ENCODE data around the gene UPP2.
A peak's percentile ranks its signal among the peaks of the same experiment; 100 is the strongest.

UPP2 gene

DNA sequence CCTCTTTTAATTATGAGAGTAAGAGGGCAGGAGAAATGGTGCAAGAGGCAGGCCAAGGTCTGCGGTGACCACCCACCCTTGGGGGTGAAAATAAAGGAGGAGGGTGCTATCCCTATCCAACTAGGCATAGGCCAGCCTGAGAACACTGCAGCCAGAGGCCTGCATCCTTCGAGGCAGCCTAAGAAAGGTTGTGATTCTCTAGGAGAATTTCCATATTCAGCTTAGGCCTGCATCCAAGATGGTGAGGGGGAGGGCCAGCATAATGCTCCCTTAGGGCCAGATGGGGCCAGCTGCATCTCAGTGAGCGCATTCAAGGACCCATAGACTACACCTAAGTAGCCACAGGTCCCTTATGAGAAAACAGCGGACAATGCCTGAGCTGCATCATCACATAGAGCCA is 3.5 kb upstream of the UPP2 start:
- H3K23ac ChIP-seq (ENCODE audit: low read length) = no peak overlapping the region
- no peak overlapping the region for H2AK5ac ChIP-seq (ENCODE audit: low read length)
- no peak overlapping the region for H3K4ac ChIP-seq (ENCODE audit: low read depth, low read length)
- no peaks in the 10 kb centered on the region for H3K36me3 ChIP-seq (ENCODE audit: control insufficient read depth, insufficient read depth, low read length)
- no peak overlapping the region for H2BK15ac ChIP-seq (replicated peaks; ENCODE audit: low read depth)
- no peak overlapping the region for H2BK120ac ChIP-seq (ENCODE audit: low read depth, low read length)
- no peaks in the 10 kb centered on the region for H3K79me2 ChIP-seq (ENCODE audit: control insufficient read depth, insufficient read depth, low read length)
- no peak overlapping the region for H3K4me2 ChIP-seq (ENCODE audit: low read length)
- no CpG with 5 or more reads among the region's 4 CpGs for WGBS (ENCODE audit: extremely low coverage, insufficient coverage, low lambda C conversion rate)
- H3K79me1 ChIP-seq (ENCODE audit: low read length) = no peaks in the 10 kb centered on the region
- no peak overlapping the region for H2BK5ac ChIP-seq (ENCODE audit: low read length)
- H3K9ac ChIP-seq (ENCODE audit: low read length) = no peak overlapping the region
- H3K56ac ChIP-seq (ENCODE audit: low read length) = no peak overlapping the region
- no peak overlapping the region for H4K5ac ChIP-seq (ENCODE audit: low read length)
- no peak overlapping the region for H3K4me3 ChIP-seq (ENCODE audit: low read length)
- H3K27me3 ChIP-seq (ENCODE audit: insufficient read depth, low read length, poor library complexity) = no peaks in the 10 kb centered on the region
- H3K18ac ChIP-seq (ENCODE audit: low read length) = no peak overlapping the region
- no peak overlapping the region for H4K8ac ChIP-seq (ENCODE audit: low read depth, low read length)
- DNase-seq = no peak
- no peak overlapping the region for H3K27ac ChIP-seq (ENCODE audit: low read depth, low read length)
- H3K4me1 ChIP-seq (ENCODE audit: control insufficient read depth, low read depth, low read length) = no peaks in the 10 kb centered on the region

DNA sequence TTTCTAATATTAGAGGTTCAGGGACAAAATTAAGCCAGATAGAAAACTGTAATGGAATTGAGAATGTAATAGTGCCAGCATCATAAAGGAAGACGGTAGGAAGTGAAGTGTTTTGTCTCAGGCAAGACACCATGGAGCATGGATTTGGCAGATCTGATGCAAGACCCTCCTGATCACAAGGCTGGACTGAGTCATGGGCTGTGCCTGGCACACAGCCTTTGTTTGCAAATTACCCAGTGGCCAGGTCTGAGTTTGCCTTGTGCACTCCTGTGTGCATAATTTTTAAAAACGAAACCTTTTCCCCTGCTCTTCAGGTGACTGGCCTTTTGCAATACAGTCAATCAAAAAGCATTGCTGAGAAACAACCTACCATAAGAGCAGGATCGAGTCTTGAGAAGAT is 2.0 kb upstream of the UPP2 start:
- Histone ChIP-seq H2BK15ac (replicated peaks; ENCODE audit: low read depth) (no peak overlapping the region), H3K9ac (ENCODE audit: low read length) (no peak overlapping the region), H3K18ac (ENCODE audit: low read length) (no peak overlapping the region), H3K27ac (ENCODE audit: low read depth, low read length) (no peak overlapping the region), H3K4ac (ENCODE audit: low read depth, low read length) (no peak overlapping the region), H3K36me3 (ENCODE audit: control insufficient read depth, insufficient read depth, low read length) (no peaks in the 10 kb centered on the region), H3K4me1 (ENCODE audit: control insufficient read depth, low read depth, low read length) (no peaks in the 10 kb centered on the region), H3K4me2 (ENCODE audit: low read length) (no peak overlapping the region), H2BK120ac (ENCODE audit: low read depth, low read length) (no peak overlapping the region), H3K4me3 (ENCODE audit: low read length) (no peak overlapping the region), H2BK5ac (ENCODE audit: low read length) (no peak overlapping the region), H3K79me2 (ENCODE audit: control insufficient read depth, insufficient read depth, low read length) (no peaks in the 10 kb centered on the region), H2AK5ac (ENCODE audit: low read length) (no peak overlapping the region), H3K27me3 (ENCODE audit: insufficient read depth, low read length, poor library complexity) (no peaks in the 10 kb centered on the region), H3K56ac (ENCODE audit: low read length) (no peak overlapping the region), H4K5ac (ENCODE audit: low read length) (no peak overlapping the region), H4K8ac (ENCODE audit: low read depth, low read length) (no peak overlapping the region), H3K79me1 (ENCODE audit: low read length) (no peaks in the 10 kb centered on the region), H3K23ac (ENCODE audit: low read length) (no peak overlapping the region)
- peak; percentile 3 for DNase-seq
- no CpG with 5 or more reads among the region's 3 CpGs for WGBS (ENCODE audit: extremely low coverage, insufficient coverage, low lambda C conversion rate)

DNA sequence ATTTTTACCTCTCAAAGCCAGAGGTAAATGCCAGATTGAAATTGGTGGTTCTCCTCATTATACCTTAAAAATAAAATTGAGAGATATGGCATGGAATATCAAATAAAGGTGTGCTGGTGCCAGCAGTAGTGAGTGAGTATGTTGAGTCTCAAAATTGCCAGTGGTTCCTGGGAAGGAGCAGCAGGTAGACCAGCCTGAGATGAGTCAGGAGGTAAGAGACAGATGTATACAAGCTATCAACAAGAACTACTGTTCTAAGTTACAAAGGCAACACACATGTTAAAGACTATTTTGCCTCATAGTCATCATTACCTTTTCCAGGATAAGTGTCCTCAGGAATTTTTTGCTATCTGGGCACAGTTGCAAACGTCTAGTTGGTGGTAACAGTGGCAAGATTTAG is 1.3 kb upstream of the UPP2 start:
- no peaks in the 10 kb centered on the region for H3K79me2 ChIP-seq (ENCODE audit: control insufficient read depth, insufficient read depth, low read length)
- no peak overlapping the region for H3K23ac ChIP-seq (ENCODE audit: low read length)
- no peak overlapping the region for H2AK5ac ChIP-seq (ENCODE audit: low read length)
- no CpG with 5 or more reads among the region's 1 CpG for WGBS (ENCODE audit: extremely low coverage, insufficient coverage, low lambda C conversion rate)
- H3K4me1 ChIP-seq (ENCODE audit: control insufficient read depth, low read depth, low read length) = no peaks in the 10 kb centered on the region
- H4K5ac ChIP-seq (ENCODE audit: low read length) = no peak overlapping the region
- H3K27me3 ChIP-seq (ENCODE audit: insufficient read depth, low read length, poor library complexity) = no peaks in the 10 kb centered on the region
- H3K36me3 ChIP-seq (ENCODE audit: control insufficient read depth, insufficient read depth, low read length) = no peaks in the 10 kb centered on the region
- no peak overlapping the region for H2BK15ac ChIP-seq (replicated peaks; ENCODE audit: low read depth)
- H2BK5ac ChIP-seq (ENCODE audit: low read length) = no peak overlapping the region
- no peak overlapping the region for H3K18ac ChIP-seq (ENCODE audit: low read length)
- no peaks in the 10 kb centered on the region for H3K79me1 ChIP-seq (ENCODE audit: low read length)
- no peak overlapping the region for H3K9ac ChIP-seq (ENCODE audit: low read length)
- no peak overlapping the region for H3K56ac ChIP-seq (ENCODE audit: low read length)
- DNase-seq = no peak
- H2BK120ac ChIP-seq (ENCODE audit: low read depth, low read length) = no peak overlapping the region
- no peak overlapping the region for H3K4me2 ChIP-seq (ENCODE audit: low read length)
- no peak overlapping the region for H3K4me3 ChIP-seq (ENCODE audit: low read length)
- no peak overlapping the region for H4K8ac ChIP-seq (ENCODE audit: low read depth, low read length)
- no peak overlapping the region for H3K4ac ChIP-seq (ENCODE audit: low read depth, low read length)
- H3K27ac ChIP-seq (ENCODE audit: low read depth, low read length) = no peak overlapping the region

DNA sequence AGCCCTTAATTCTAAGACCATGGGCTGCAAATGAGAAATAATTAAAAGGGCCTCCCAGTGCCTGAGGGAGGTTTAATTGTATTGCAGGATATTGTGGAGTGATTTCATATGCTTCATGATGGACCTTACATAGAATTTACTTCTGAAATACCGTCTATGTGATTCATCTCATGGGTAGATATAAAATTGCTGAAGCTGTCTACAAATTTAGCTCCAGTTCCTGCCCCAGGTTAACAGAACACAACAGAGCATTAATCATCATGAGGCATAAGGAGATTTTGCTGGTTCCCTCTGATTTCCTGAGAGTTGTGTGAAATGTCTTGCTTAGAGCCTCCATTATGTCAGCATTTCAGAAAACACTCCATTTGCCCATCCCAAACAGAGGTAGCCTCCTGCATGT is 770 bp downstream of the UPP2 start:
- WGBS (ENCODE audit: extremely low coverage, insufficient coverage, low lambda C conversion rate) = no CpG with 5 or more reads among the region's 1 CpG
- no peak for DNase-seq
- Histone ChIP-seq H3K36me3 (ENCODE audit: control insufficient read depth, insufficient read depth, low read length) (no peaks in the 10 kb centered on the region), H3K56ac (ENCODE audit: low read length) (no peak overlapping the region), H4K5ac (ENCODE audit: low read length) (no peak overlapping the region), H3K79me1 (ENCODE audit: low read length) (no peaks in the 10 kb centered on the region), H3K79me2 (ENCODE audit: control insufficient read depth, insufficient read depth, low read length) (no peaks in the 10 kb centered on the region), H3K18ac (ENCODE audit: low read length) (no peak overlapping the region), H2BK5ac (ENCODE audit: low read length) (no peak overlapping the region), H4K8ac (ENCODE audit: low read depth, low read length) (no peak overlapping the region), H3K4me3 (ENCODE audit: low read length) (no peak overlapping the region), H3K27me3 (ENCODE audit: insufficient read depth, low read length, poor library complexity) (no peaks in the 10 kb centered on the region), H3K23ac (ENCODE audit: low read length) (no peak overlapping the region), H2BK120ac (ENCODE audit: low read depth, low read length) (no peak overlapping the region), H2BK15ac (replicated peaks; ENCODE audit: low read depth) (no peak overlapping the region), H3K4me2 (ENCODE audit: low read length) (no peak overlapping the region), H3K4ac (ENCODE audit: low read depth, low read length) (no peak overlapping the region), H3K27ac (ENCODE audit: low read depth, low read length) (no peak overlapping the region), H3K4me1 (ENCODE audit: control insufficient read depth, low read depth, low read length) (no peaks in the 10 kb centered on the region), H2AK5ac (ENCODE audit: low read length) (no peak overlapping the region), H3K9ac (ENCODE audit: low read length) (no peak overlapping the region)

DNA sequence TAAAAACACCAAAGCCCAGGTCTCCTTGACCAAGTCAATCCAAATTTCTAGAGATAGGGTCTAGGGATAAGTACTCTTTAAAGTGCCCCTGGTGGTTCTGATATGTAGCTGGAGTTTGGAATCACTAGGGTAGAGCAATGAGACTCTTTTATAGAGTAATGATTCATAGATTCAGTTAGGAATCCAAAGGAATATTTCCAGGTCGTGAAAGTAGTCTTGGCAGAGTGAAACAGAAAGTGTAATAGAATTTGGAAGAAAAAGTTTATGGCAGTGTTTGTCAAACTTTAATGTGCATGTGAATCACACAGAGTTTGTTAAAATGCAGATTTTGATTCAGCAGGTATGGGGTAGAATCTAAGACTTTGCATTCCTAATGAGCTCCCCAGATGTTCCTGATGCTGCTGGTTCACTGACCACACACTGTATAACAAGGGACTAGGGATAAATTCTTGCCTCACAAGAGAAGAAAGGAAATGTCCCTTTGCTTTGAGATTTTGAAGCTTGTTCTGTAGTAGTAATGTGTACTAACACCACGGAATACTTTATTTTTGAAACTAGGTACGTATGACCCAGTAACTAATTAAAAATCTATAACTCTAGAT is 1.8 kb downstream of the UPP2 start:
- H3K4me2 ChIP-seq (ENCODE audit: low read length) = no peak overlapping the region

DNA sequence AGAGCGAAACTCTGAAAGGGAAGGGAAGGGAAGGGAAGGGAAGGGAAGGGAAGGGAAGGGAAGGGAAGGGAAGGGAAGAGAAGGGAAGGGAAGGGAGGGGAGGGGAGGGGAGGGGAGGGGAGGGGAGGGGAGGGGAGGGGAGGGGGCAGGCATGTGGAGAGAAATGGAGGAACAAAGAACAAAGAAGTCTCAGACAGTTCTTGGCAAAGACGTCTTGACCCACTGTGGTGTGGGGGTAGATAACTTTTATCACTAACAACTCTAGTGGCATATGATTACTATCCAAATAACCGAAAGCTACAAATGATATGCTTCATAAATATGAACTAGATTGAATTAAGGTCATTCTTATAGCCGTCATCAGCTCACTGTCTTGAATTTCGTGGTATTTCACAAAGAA is 3.2 kb downstream of the UPP2 start:
- H3K4me1 ChIP-seq (ENCODE audit: control insufficient read depth, low read depth, low read length) = no peaks in the 10 kb centered on the region
- no peak overlapping the region for H2BK5ac ChIP-seq (ENCODE audit: low read length)
- WGBS (ENCODE audit: extremely low coverage, insufficient coverage, low lambda C conversion rate) = no CpG with 5 or more reads among the region's 5 CpGs
- H4K5ac ChIP-seq (ENCODE audit: low read length) = no peak overlapping the region
- no peaks in the 10 kb centered on the region for H3K36me3 ChIP-seq (ENCODE audit: control insufficient read depth, insufficient read depth, low read length)
- DNase-seq = no peak
- H3K9ac ChIP-seq (ENCODE audit: low read length) = no peak overlapping the region
- no peak overlapping the region for H3K4me2 ChIP-seq (ENCODE audit: low read length)
- H3K79me1 ChIP-seq (ENCODE audit: low read length) = no peaks in the 10 kb centered on the region
- H2AK5ac ChIP-seq (ENCODE audit: low read length) = no peak overlapping the region
- no peak overlapping the region for H2BK15ac ChIP-seq (replicated peaks; ENCODE audit: low read depth)
- no peak overlapping the region for H3K23ac ChIP-seq (ENCODE audit: low read length)
- H4K8ac ChIP-seq (ENCODE audit: low read depth, low read length) = no peak overlapping the region
- no peak overlapping the region for H3K4ac ChIP-seq (ENCODE audit: low read depth, low read length)
- H3K4me3 ChIP-seq (ENCODE audit: low read length) = no peak overlapping the region
- H3K79me2 ChIP-seq (ENCODE audit: control insufficient read depth, insufficient read depth, low read length) = no peaks in the 10 kb centered on the region
- no peaks in the 10 kb centered on the region for H3K27me3 ChIP-seq (ENCODE audit: insufficient read depth, low read length, poor library complexity)
- H2BK120ac ChIP-seq (ENCODE audit: low read depth, low read length) = no peak overlapping the region
- H3K18ac ChIP-seq (ENCODE audit: low read length) = no peak overlapping the region
- H3K27ac ChIP-seq (ENCODE audit: low read depth, low read length) = no peak overlapping the region
- no peak overlapping the region for H3K56ac ChIP-seq (ENCODE audit: low read length)

More for the DNA sequence above, 1.8 kb downstream of the UPP2 start:
- Histone ChIP-seq H2BK120ac (ENCODE audit: low read depth, low read length) (no peak overlapping the region), H2BK5ac (ENCODE audit: low read length) (no peak overlapping the region), H3K4me1 (ENCODE audit: control insufficient read depth, low read depth, low read length) (no peaks in the 10 kb centered on the region), H2AK5ac (ENCODE audit: low read length) (no peak overlapping the region), H3K4me3 (ENCODE audit: low read length) (no peak overlapping the region), H3K79me1 (ENCODE audit: low read length) (no peaks in the 10 kb centered on the region), H2BK15ac (replicated peaks; ENCODE audit: low read depth) (no peak overlapping the region), H3K9ac (ENCODE audit: low read length) (no peak overlapping the region), H3K27me3 (ENCODE audit: insufficient read depth, low read length, poor library complexity) (no peaks in the 10 kb centered on the region), H4K5ac (ENCODE audit: low read length) (no peak overlapping the region), H3K79me2 (ENCODE audit: control insufficient read depth, insufficient read depth, low read length) (no peaks in the 10 kb centered on the region), H3K36me3 (ENCODE audit: control insufficient read depth, insufficient read depth, low read length) (no peaks in the 10 kb centered on the region), H3K56ac (ENCODE audit: low read length) (no peak overlapping the region), H3K18ac (ENCODE audit: low read length) (no peak overlapping the region), H4K8ac (ENCODE audit: low read depth, low read length) (no peak overlapping the region), H3K27ac (ENCODE audit: low read depth, low read length) (no peak overlapping the region), H3K23ac (ENCODE audit: low read length) (no peak overlapping the region), H3K4ac (ENCODE audit: low read depth, low read length) (no peak overlapping the region)
- DNase-seq = no peak
- WGBS (ENCODE audit: extremely low coverage, insufficient coverage, low lambda C conversion rate) = no CpG with 5 or more reads among the region's 3 CpGs

Data from mesendoderm (in vitro differentiated cells).